ENCODE data around the gene RNF13. TPM values are rescaled to one million over a fixed set of nuclear protein-coding genes. Genes with fewer than 3 reads are reported as not detected.

RNF13 gene
- total RNA-seq, 1 experiment from 2014 or later = 33.8 TPM

GRCh38 chr3:149983628-149984027 is 170.6 kb downstream of the RNF13 start:
- Histone ChIP-seq H2AFZ (ENCODE audit: low read length) (no peak overlapping the region), H3K4me1 (ENCODE audit: insufficient read depth, low read length) (no peaks in the 10 kb centered on the region), H3K4me3 (ENCODE audit: low read length) (no peak overlapping the region), H3K79me2 (ENCODE audit: low read length) (no peaks in the 10 kb centered on the region), H3K36me3 (ENCODE audit: low read depth, low read length) (no peaks in the 10 kb centered on the region), H3F3A (ENCODE audit: low read length, unreplicated experiment) (no peaks in the 10 kb centered on the region), H3K9me2 (replicated peaks; ENCODE audit: low read length) (no peaks in the 10 kb centered on the region), H3K4me2 (ENCODE audit: low read length) (no peak overlapping the region), H3K9ac (ENCODE audit: low read length) (no peak overlapping the region), H3K27me3 (ENCODE audit: low read length) (no peaks in the 10 kb centered on the region), H3K9me3 (ENCODE audit: low read length) (no peaks in the 10 kb centered on the region), H3K27ac (ENCODE audit: low read length) (no peak overlapping the region), H4K20me1 (ENCODE audit: low read length) (no peaks in the 10 kb centered on the region)
- BruUV-seq (replicated peaks) = no TSS peak
- TF ChIP-seq CTCF (conservative IDR thresholded peaks at IDR 0.05; ENCODE audit: low read depth, low read length) (no peak), EZH2phosphoT487 (IDR thresholded peaks at IDR 0.05; ENCODE audit: borderline replicate concordance, low read length) (no peak), EZH2 (IDR thresholded peaks at IDR 0.05; ENCODE audit: low read length, unreplicated experiment) (no peak)
- DNase-seq (no peak), ATAC-seq (no peak)
- ChIA-PET CTCF (no interaction called here), POLR2A (ENCODE audit: unreplicated experiment) (no interaction called here)
- intact Hi-C loops (cut with micrococcal nuclease) = no loop called here

GRCh38 chr3:149989307-149989706 is 176.3 kb downstream of the RNF13 start:
- no TSS peak for BruUV-seq (replicated peaks)
- Histone ChIP-seq H3K9me3 (ENCODE audit: low read length) (no peaks in the 10 kb centered on the region), H3K4me1 (ENCODE audit: insufficient read depth, low read length) (no peaks in the 10 kb centered on the region), H3K9ac (ENCODE audit: low read length) (no peak overlapping the region), H3K9me2 (replicated peaks; ENCODE audit: low read length) (no peaks in the 10 kb centered on the region), H2AFZ (ENCODE audit: low read length) (no peak overlapping the region), H4K20me1 (ENCODE audit: low read length) (no peaks in the 10 kb centered on the region), H3F3A (ENCODE audit: low read length, unreplicated experiment) (no peaks in the 10 kb centered on the region), H3K36me3 (ENCODE audit: low read depth, low read length) (no peaks in the 10 kb centered on the region), H3K27ac (ENCODE audit: low read length) (no peak overlapping the region), H3K4me2 (ENCODE audit: low read length) (no peak overlapping the region), H3K4me3 (ENCODE audit: low read length) (no peak overlapping the region), H3K27me3 (ENCODE audit: low read length) (no peaks in the 10 kb centered on the region), H3K79me2 (ENCODE audit: low read length) (no peaks in the 10 kb centered on the region)
- DNase-seq (no peak), ATAC-seq (no peak)
- intact Hi-C loops (cut with micrococcal nuclease) = no loop called here
- no peak for TF ChIP-seq CTCF (conservative IDR thresholded peaks at IDR 0.05; ENCODE audit: low read depth, low read length)
- no peak for TF ChIP-seq EZH2 (IDR thresholded peaks at IDR 0.05; ENCODE audit: low read length, unreplicated experiment)
- TF ChIP-seq EZH2phosphoT487 (IDR thresholded peaks at IDR 0.05; ENCODE audit: borderline replicate concordance, low read length) = no peak
- ChIA-PET POLR2A (ENCODE audit: unreplicated experiment) (no interaction called here), CTCF (no interaction called here)

- Histone ChIP-seq H3K4me2 (ENCODE audit: low read length) (no peak overlapping the region), H3K27me3 (ENCODE audit: low read length) (no peaks in the 10 kb centered on the region), H3K9me3 (ENCODE audit: low read length) (0 out of 2 replicates have a peak, but pooled peaks cover 4% of the 10 kb centered on the region), H3K4me3 (ENCODE audit: low read length) (no peak overlapping the region), H3K9ac (ENCODE audit: low read length) (no peak overlapping the region), H3K36me3 (ENCODE audit: low read depth, low read length) (no peaks in the 10 kb centered on the region), H3K79me2 (ENCODE audit: low read length) (no peaks in the 10 kb centered on the region), H4K20me1 (ENCODE audit: low read length) (no peaks in the 10 kb centered on the region), H2AFZ (ENCODE audit: low read length) (no peak overlapping the region), H3K9me2 (replicated peaks; ENCODE audit: low read length) (no peaks in the 10 kb centered on the region), H3K27ac (ENCODE audit: low read length) (no peak overlapping the region), H3F3A (ENCODE audit: low read length, unreplicated experiment) (no peaks in the 10 kb centered on the region), H3K4me1 (ENCODE audit: insufficient read depth, low read length) (no peaks in the 10 kb centered on the region)
- DNase-seq (no peak), ATAC-seq (no peak)
- no TSS peak for BruUV-seq (replicated peaks)
- TF ChIP-seq EZH2 (IDR thresholded peaks at IDR 0.05; ENCODE audit: low read length, unreplicated experiment) = no peak
- ChIA-PET CTCF (no interaction called here), POLR2A (ENCODE audit: unreplicated experiment) (no interaction called here)
- intact Hi-C loops (cut with micrococcal nuclease) = no loop called here
These were observed 177.5 kb downstream of the RNF13 start for GRCh38 chr3:149990423-149990948.
